ENCODE results near the gene EID3. TPM values are rescaled to one million over a fixed set of nuclear protein-coding genes. Genes with fewer than 3 reads are reported as not detected.

The EID3 gene
- total and polyA plus RNA-seq, 12 donors, result 0.48 to 1.8 (median 1.0) TPM

GRCh38 chr12:104294927-104295668, 8.4 kb upstream of the EID3 start:
- WGBS, 2 donors, result 79 to 84% methylated on average over 9 of the region's 9 CpGs

GRCh38 chr12:104295954-104296353, 7.6 kb upstream of the EID3 start:
- H3K4me1 ChIP-seq, result peaks cover 0 to 64% (median 46%) of the 10 kb centered on the region in 9 donors
- no peaks in the 10 kb centered on the region for H3K9me3 ChIP-seq
- no peak overlapping the region for H3K27ac ChIP-seq
- no peaks in the 10 kb centered on the region for H3K27me3 ChIP-seq
- intact Hi-C loops (cut with DNase I), result no loop called here
- WGBS, 2 donors, result 76 to 95% methylated on average over 1 of the region's 1 CpG
- peak in 1 of 8 donors; percentile 21 for ATAC-seq
- H3K4me3 ChIP-seq, result no peak overlapping the region
- peaks cover 0 to 96% (median 17%) of the 10 kb centered on the region in 9 donors for H3K36me3 ChIP-seq
- no peak for DNase-seq
- no peak for TF ChIP-seq CTCF (IDR thresholded peaks at IDR 0.05)

More at GRCh38 chr12:104294927-104295668, 8.4 kb upstream of the EID3 start:
- Histone ChIP-seq H3K4me1 (peaks cover 0 to 62% (median 43%) of the 10 kb centered on the region in 9 donors), H3K9me3 (no peaks in the 10 kb centered on the region), H3K36me3 (peaks cover 0 to 95% (median 17%) of the 10 kb centered on the region in 9 donors), H3K27ac (peak overlapping the region in 1 of 10 donors; percentile 3), H3K27me3 (no peaks in the 10 kb centered on the region), H3K4me3 (no peak overlapping the region)
- ATAC-seq, result peak in 1 of 8 donors; percentile 28
- intact Hi-C loops (cut with DNase I), result loop anchor here in 1 of 10 donors (5.0 kb wide), 1 partner anchor 78 kb away; the partner anchor contains the start of gene TXNRD1
- TF ChIP-seq CTCF (IDR thresholded peaks at IDR 0.05), result no peak
- no peak for DNase-seq

- peaks cover 0 to 65% (median 46%) of the 10 kb centered on the region in 9 donors for H3K4me1 ChIP-seq
- intact Hi-C loops (cut with DNase I), result no loop called here
- no peaks in the 10 kb centered on the region for H3K27me3 ChIP-seq
- no peak for TF ChIP-seq CTCF (IDR thresholded peaks at IDR 0.05)
- DNase-seq, result no peak
- H3K9me3 ChIP-seq, result no peaks in the 10 kb centered on the region
- peaks cover 0 to 92% (median 16%) of the 10 kb centered on the region in 9 donors for H3K36me3 ChIP-seq
- no peak overlapping the region for H3K4me3 ChIP-seq
- 96 to 97% methylated on average over 4 of the region's 4 CpGs for WGBS, 2 donors
- no peak overlapping the region for H3K27ac ChIP-seq
- ATAC-seq, result no peak
Observed at GRCh38 chr12:104296718-104297117, 6.8 kb upstream of the EID3 start.

DNA sequence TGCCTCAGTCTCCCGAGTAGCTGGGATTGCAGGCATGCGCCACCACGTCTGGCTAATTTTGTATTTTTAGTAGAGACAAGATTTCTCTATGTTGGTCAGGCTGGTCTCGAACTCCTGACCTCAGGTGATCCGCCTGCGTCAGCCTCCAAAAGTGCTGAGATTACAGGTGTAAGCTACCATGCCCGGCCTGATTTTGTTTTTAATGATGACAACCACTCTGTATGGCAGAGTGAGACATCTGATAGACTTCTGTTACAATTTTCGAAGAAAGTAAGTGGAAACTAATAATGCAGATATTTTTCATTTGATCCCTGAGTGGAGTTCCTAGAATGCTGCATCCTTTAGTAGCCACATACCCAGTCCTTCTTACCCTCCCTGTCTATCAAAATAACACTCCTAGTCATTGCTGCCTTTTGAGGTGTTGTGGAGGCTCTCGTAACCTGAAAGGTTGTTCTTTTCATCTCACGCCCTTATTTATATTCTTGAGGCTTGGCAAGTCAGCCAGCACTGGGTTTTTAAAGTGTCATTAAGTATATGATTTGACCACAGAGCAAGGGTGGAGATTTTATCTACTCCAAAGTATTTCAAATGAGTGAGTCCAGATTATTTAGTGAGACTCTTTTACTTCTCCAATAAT, 5.9 kb upstream of the EID3 start:
- peaks cover 0 to 83% (median 7%) of the 10 kb centered on the region in 9 donors for H3K36me3 ChIP-seq
- intact Hi-C loops (cut with DNase I), result no loop called here
- no peak for DNase-seq

More for the DNA sequence above, 5.9 kb upstream of the EID3 start:
- H3K27ac ChIP-seq, result no peak overlapping the region
- 93 to 94% methylated on average over 10 of the region's 10 CpGs for WGBS, 2 donors
- H3K9me3 ChIP-seq, result no peaks in the 10 kb centered on the region
- H3K27me3 ChIP-seq, result no peaks in the 10 kb centered on the region
- ATAC-seq, result no peak
- peaks cover 0 to 65% (median 48%) of the 10 kb centered on the region in 9 donors for H3K4me1 ChIP-seq
- H3K4me3 ChIP-seq, result no peak overlapping the region
- TF ChIP-seq CTCF (IDR thresholded peaks at IDR 0.05), result no peak
